Measurements from ENCODE around the gene MCF2L. TPM values are rescaled to one million over a fixed set of nuclear protein-coding genes. Genes with fewer than 3 reads are reported as not detected.

MCF2L gene
- total RNA-seq, 4 donors from 2014 or later = 12.8 to 169 (median 41.5) TPM

GRCh38 chr13:113141601-113141970 lies 172.6 kb downstream of the MCF2L start:
- TF ChIP-seq CTCF (IDR thresholded peaks at IDR 0.05) = no peak
- no peak for ATAC-seq (ENCODE audit: low FRiP score)
- no peak for DNase-seq (ENCODE audit: low spot score)

- DNase-seq (ENCODE audit: low spot score) (no peak), ATAC-seq (ENCODE audit: low FRiP score) (no peak)
- TF ChIP-seq CTCF (IDR thresholded peaks at IDR 0.05) = no peak
Measured at GRCh38 chr13:113142876-113143275, 173.9 kb downstream of the MCF2L start.

GRCh38 chr13:113143466-113144254 lies 174.6 kb downstream of the MCF2L start:
- TF ChIP-seq CTCF (IDR thresholded peaks at IDR 0.05) = no peak
- no peak for ATAC-seq (ENCODE audit: low FRiP score)
- no peak for DNase-seq (ENCODE audit: low spot score)

- DNase-seq (ENCODE audit: low spot score) (no peak), ATAC-seq (ENCODE audit: low FRiP score) (no peak)
Measured at GRCh38 chr13:113144255-113144629, 175.2 kb downstream of the MCF2L start.

GRCh38 chr13:113145496-113145895 lies 176.5 kb downstream of the MCF2L start:
- no peak for TF ChIP-seq CTCF (IDR thresholded peaks at IDR 0.05)
- ATAC-seq (ENCODE audit: low FRiP score) = no peak
- no peak for DNase-seq (ENCODE audit: low spot score)

More at GRCh38 chr13:113144255-113144629, 175.2 kb downstream of the MCF2L start:
- TF ChIP-seq CTCF (IDR thresholded peaks at IDR 0.05) = no peak

GRCh38 chr13:113145911-113146598 lies 177.0 kb downstream of the MCF2L start:
- ATAC-seq (ENCODE audit: low FRiP score) = no peak
- TF ChIP-seq CTCF (IDR thresholded peaks at IDR 0.05) = no peak
- DNase-seq (ENCODE audit: low spot score) = no peak

- DNase-seq (ENCODE audit: low spot score) (no peak), ATAC-seq (ENCODE audit: low FRiP score) (no peak)
- TF ChIP-seq CTCF (IDR thresholded peaks at IDR 0.05) = no peak
Measured at GRCh38 chr13:113146750-113147149, 177.7 kb downstream of the MCF2L start.

Measured in omental fat pad (tissue), 4 donors.